Kidney epithelial cell (primary cell): Measurements from ENCODE around the gene PIAS1. TPM values are rescaled to one million over a fixed set of nuclear protein-coding genes. Genes with fewer than 3 reads are reported as not detected.

Experiments
- DNase-seq: peaks from one replicate; pipeline ENCODE4 v3.0.0-alpha.2; 2010; ENCODE audit warnings: low read depth
- H3K27me3 ChIP-seq: 2 replicates; pipeline ENCODE4 v1.6.0; 2011; ENCODE audit warnings: low read length; ENCODE audit not compliant: control insufficient read depth, insufficient read depth
- H3K36me3 ChIP-seq: 2 replicates; pipeline ENCODE4 v1.5.1; 2011; ENCODE audit warnings: low read length; ENCODE audit not compliant: control insufficient read depth, insufficient read depth
- H3K4me3 ChIP-seq: 2 replicates; pipeline ENCODE4 v1.5.1; 2011; ENCODE audit warnings: low read depth, mild to moderate bottlenecking, control low read depth, low read length
- CTCF ChIP-seq: IDR thresholded peaks from 2 replicates; pipeline ENCODE4 v1.5.1; 2011; ENCODE audit warnings: mild to moderate bottlenecking, moderate library complexity, low read length, control low read depth, inconsistent platforms; ENCODE audit not compliant: insufficient read depth, poor library complexity, severe bottlenecking
- total RNA-seq: library from RNA; depleted of rRNA; stranded (reverse); fragments of >200 nt; gene quantifications from 2 replicates; pipeline ENCODE4 v1.2.3, GENCODE V29; 2015

PIAS1 gene
- total RNA-seq, 1 donor from 2014 or later: 8.6 TPM

GRCh38 chr15:68103603-68104002, 49.5 kb downstream of the PIAS1 start:
- no peaks in the 10 kb centered on the region for H3K27me3 ChIP-seq
- no peak overlapping the region for H3K4me3 ChIP-seq
- DNase-seq: no peak
- TF ChIP-seq CTCF: no peak
- H3K36me3 ChIP-seq: no peaks in the 10 kb centered on the region

- DNase-seq: no peak
- TF ChIP-seq CTCF: no peak
- Histone ChIP-seq H3K27me3 (no peaks in the 10 kb centered on the region), H3K4me3 (no peak overlapping the region), H3K36me3 (no peaks in the 10 kb centered on the region)
These were observed 52.5 kb downstream of the PIAS1 start for GRCh38 chr15:68106656-68107055.

GRCh38 chr15:68107142-68107541, 53.0 kb downstream of the PIAS1 start:
- TF ChIP-seq CTCF: no peak
- no peaks in the 10 kb centered on the region for H3K36me3 ChIP-seq
- DNase-seq: no peak
- no peaks in the 10 kb centered on the region for H3K27me3 ChIP-seq
- no peak overlapping the region for H3K4me3 ChIP-seq

GRCh38 chr15:68112706-68113105, 58.6 kb downstream of the PIAS1 start:
- no peak overlapping the region for H3K4me3 ChIP-seq
- DNase-seq: no peak

GRCh38 chr15:68113273-68113672, 59.2 kb downstream of the PIAS1 start:
- TF ChIP-seq CTCF: no peak
- no peaks in the 10 kb centered on the region for H3K36me3 ChIP-seq
- no peaks in the 10 kb centered on the region for H3K27me3 ChIP-seq
- no peak overlapping the region for H3K4me3 ChIP-seq
- DNase-seq: no peak

More at GRCh38 chr15:68112706-68113105, 58.6 kb downstream of the PIAS1 start:
- TF ChIP-seq CTCF: no peak
- Histone ChIP-seq H3K36me3 (no peaks in the 10 kb centered on the region), H3K27me3 (no peaks in the 10 kb centered on the region)

- Histone ChIP-seq H3K36me3 (no peaks in the 10 kb centered on the region), H3K4me3 (no peak overlapping the region), H3K27me3 (no peaks in the 10 kb centered on the region)
- DNase-seq: no peak
- TF ChIP-seq CTCF: no peak
These were observed 59.6 kb downstream of the PIAS1 start for GRCh38 chr15:68113751-68114150.
